H1 (cell line): ENCODE results near the gene MCF2L. TPM values are rescaled to one million over a fixed set of nuclear protein-coding genes. Genes with fewer than 3 reads are reported as not detected.

Experiments
- CTBP2 ChIP-seq: IDR thresholded peaks from 2 replicates; pipeline ENCODE4 v1.7.0; 2011; ENCODE audit warnings: borderline replicate concordance, mild to moderate bottlenecking, moderate library complexity, mixed read lengths, low read length; ENCODE audit not compliant: insufficient read depth, insufficient read length
- NRF1 ChIP-seq: IDR thresholded peaks from 2 replicates; pipeline ENCODE4 v1.6.1; 2011; ENCODE audit warnings: mild to moderate bottlenecking, low read depth, low read length, improper control_type of control experiment
- POU5F1 ChIP-seq: IDR thresholded peaks from 2 replicates; pipeline ENCODE4 v1.6.1; 2011; ENCODE audit warnings: low read depth, mild to moderate bottlenecking, low read length, moderate library complexity
- RFX5 ChIP-seq: IDR thresholded peaks from 2 replicates; pipeline ENCODE4 v1.6.1; 2011; ENCODE audit warnings: low read depth, low read length, improper control_type of control experiment, borderline replicate concordance
- TBP ChIP-seq: IDR thresholded peaks from 2 replicates; pipeline ENCODE4 v1.6.1; 2011; ENCODE audit warnings: low read depth, low read length, improper control_type of control experiment
- TCF12 ChIP-seq: IDR thresholded peaks from 2 replicates; pipeline ENCODE4 v1.6.1; 2011; ENCODE audit warnings: low read depth, mild to moderate bottlenecking, low read length
- polyA plus RNA-seq, 7 experiments: library from polyadenylated mRNA; depleted of rRNA in 3 of 7; stranded (reverse) in 5 of 7; unstranded in 2 of 7; fragments of >200 nt in 5 of 7; fragments of 200-250 nt in 2 of 7; gene quantifications; 1 replicate in 5 of 7; 2 replicates in 1 of 7; 4 replicates in 1 of 7; pipeline versions ENCODE4 v1.2.1 to v1.2.3, GENCODE V29; 2011 to 2013; ENCODE audit warnings: missing spikeins in 2 of 7, mixed read lengths in 2 of 7
- total RNA-seq: library from RNA; stranded (reverse); fragmentation: NEBNext Ultra II Directional; extraction: Animal tissue kit (Norgen Biotek cat#: 25700); gene quantifications from 2 replicates; pipeline ENCODE4 v1.2.1, GENCODE V29; 2021
- TF ChIP-seq, protein P1 (sequence below), 3 experiments: IDR thresholded peaks; 1 replicate in 2 of 3; 2 replicates in 1 of 3; pipeline versions ENCODE4 v1.5.1 to v1.6.1; 2011; ENCODE audit warnings: low read length in 3 of 3, mild to moderate bottlenecking in 3 of 3, inconsistent platforms in 2 of 3, low read depth in 1 of 3, moderate library complexity in 1 of 3; ENCODE audit not compliant: insufficient read depth in 1 of 3; ENCODE audit errors: control extremely low read depth in 1 of 3

Gene MCF2L
- total and polyA plus RNA-seq, 2 of the 8 experiments (the other 6 are each of a cell fraction or from before 2014, with no cell fraction given): 10.1 to 24.4 TPM

DNA sequence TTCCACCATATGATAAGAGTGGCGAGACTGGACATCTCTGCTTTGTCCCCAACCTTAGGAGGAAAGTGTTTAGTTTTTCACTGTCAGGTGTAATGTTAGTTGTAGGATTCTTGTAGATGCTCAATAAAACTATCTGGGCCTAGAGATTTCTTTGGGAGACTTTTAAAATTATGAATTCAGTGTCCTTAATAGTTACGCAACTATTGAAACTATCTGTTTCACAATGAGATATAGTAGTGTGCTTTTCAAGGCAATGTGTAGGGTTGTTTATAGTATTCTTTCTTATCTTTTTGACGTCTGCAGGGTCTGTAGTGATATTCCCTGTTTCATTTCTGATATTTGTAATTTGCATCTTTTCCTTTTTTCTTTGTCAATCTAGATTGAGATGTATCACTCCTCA is 103.4 kb downstream of the MCF2L start (continued):
- TF ChIP-seq TBP (no peak), POU5F1 (no peak), RFX5 (no peak), NRF1 (no peak), TCF12 (no peak), CTBP2 (no peak)
- TF ChIP-seq, protein P1, sequence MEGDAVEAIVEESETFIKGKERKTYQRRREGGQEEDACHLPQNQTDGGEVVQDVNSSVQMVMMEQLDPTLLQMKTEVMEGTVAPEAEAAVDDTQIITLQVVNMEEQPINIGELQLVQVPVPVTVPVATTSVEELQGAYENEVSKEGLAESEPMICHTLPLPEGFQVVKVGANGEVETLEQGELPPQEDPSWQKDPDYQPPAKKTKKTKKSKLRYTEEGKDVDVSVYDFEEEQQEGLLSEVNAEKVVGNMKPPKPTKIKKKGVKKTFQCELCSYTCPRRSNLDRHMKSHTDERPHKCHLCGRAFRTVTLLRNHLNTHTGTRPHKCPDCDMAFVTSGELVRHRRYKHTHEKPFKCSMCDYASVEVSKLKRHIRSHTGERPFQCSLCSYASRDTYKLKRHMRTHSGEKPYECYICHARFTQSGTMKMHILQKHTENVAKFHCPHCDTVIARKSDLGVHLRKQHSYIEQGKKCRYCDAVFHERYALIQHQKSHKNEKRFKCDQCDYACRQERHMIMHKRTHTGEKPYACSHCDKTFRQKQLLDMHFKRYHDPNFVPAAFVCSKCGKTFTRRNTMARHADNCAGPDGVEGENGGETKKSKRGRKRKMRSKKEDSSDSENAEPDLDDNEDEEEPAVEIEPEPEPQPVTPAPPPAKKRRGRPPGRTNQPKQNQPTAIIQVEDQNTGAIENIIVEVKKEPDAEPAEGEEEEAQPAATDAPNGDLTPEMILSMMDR (IDR thresholded peaks at IDR 0.05; ENCODE audit: control extremely low read depth in 1 of 3, insufficient read depth in 1 of 3, low read depth in 1 of 3, low read length in 3 of 3): no peak
- TF ChIP-seq, all 59 proteins: peak for 0
